ENCODE measurements around the gene MTF1.

- TF ChIP-seq CTCF (IDR thresholded peaks at IDR 0.05) = peak in 1 of 6 experiments; percentile 9
- no peak for TF ChIP-seq EP300 (IDR thresholded peaks at IDR 0.05)
Measured at GRCh38 chr1:37860346-37860666, 914 bp upstream of the MTF1 start.
